Tibial nerve (tissue), 4 donors: ENCODE results near the gene GNG7. TPM values are rescaled to one million over a fixed set of nuclear protein-coding genes. Genes with fewer than 3 reads are reported as not detected.
"Not testable (repeated sequence)": the region's sequence is repeated elsewhere in the genome, so short reads cannot be mapped to it uniquely, and the experiment has no call there.

Experiments used
- DNase-seq, 2 donors: peaks; one replicate each; pipeline ENCODE4 v3.0.0-alpha.2; 2019; ENCODE audit warnings: low spot score in 2 of 2
- H3K27ac ChIP-seq, 4 donors: fragments of 200-600 bp; sonication (generic) in 3 of 4; one replicate each; pipeline ENCODE4 v1.5.1; 2017 to 2019; ENCODE audit warnings: mild to moderate bottlenecking in 1 of 4
- H3K27me3 ChIP-seq, 2 donors: fragments of 200-600 bp; sonication (generic) in 1 of 2; one replicate each; pipeline versions ENCODE4 v1.5.1 to v1.6.0; 2017 to 2019
- H3K36me3 ChIP-seq, 3 donors: fragments of 200-600 bp; sonication (generic); one replicate each; pipeline ENCODE4 v1.5.1; 2018 to 2019
- H3K4me1 ChIP-seq, 4 donors: fragments of 200-600 bp; sonication (generic) in 3 of 4; one replicate each; pipeline ENCODE4 v1.5.1; 2017 to 2019
- H3K4me3 ChIP-seq, 4 donors: fragments of 200-600 bp; sonication (generic) in 3 of 4; one replicate each; pipeline ENCODE4 v1.5.1; 2017 to 2019; ENCODE audit warnings: mild to moderate bottlenecking in 1 of 4, moderate library complexity in 1 of 4
- H3K9me3 ChIP-seq, 4 donors: fragments of 200-600 bp; sonication (generic) in 3 of 4; one replicate each; pipeline ENCODE4 v1.5.1; 2017 to 2019
- CTCF ChIP-seq, 5 experiments: fragments of 200-600 bp in 3 of 5; fragments of 450-650 bp in 2 of 5; sonication (generic) in 3 of 5; IDR thresholded peaks; one replicate each; pipeline ENCODE4 v1.5.1; 2016 to 2019; ENCODE audit warnings: antibody characterized with exemption in 5 of 5, mild to moderate bottlenecking in 3 of 5, moderate library complexity in 2 of 5
- EP300 ChIP-seq, 2 donors: sonication (generic); formaldehyde crosslinking; IDR thresholded peaks; one replicate each; pipeline ENCODE4 v1.6.1; 2017; ENCODE audit warnings: antibody characterized with exemption in 2 of 2, mild to moderate bottlenecking in 1 of 2
- POLR2A ChIP-seq, 2 donors: fragments of 450-650 bp; IDR thresholded peaks; one replicate each; pipeline ENCODE4 v1.6.1; 2017; ENCODE audit warnings: antibody characterized with exemption in 2 of 2, mild to moderate bottlenecking in 2 of 2, moderate library complexity in 2 of 2
- WGBS, 2 donors: methylation state at CpG; one replicate each; pipeline ENCODE4 v1.1.5; 2018; 5-methylcytosine and 5-hydroxymethylcytosine counted together
- total RNA-seq, 4 donors: library from RNA; depleted of rRNA; stranded (reverse); fragments of >200 nt; gene quantifications; one replicate each; pipeline ENCODE4 v1.1.0, GENCODE V29; 2016

GNG7 gene
- total RNA-seq, 4 donors from 2014 or later, result 2.6 to 5.3 (median 3.5) TPM

- Histone ChIP-seq H3K4me3 (no peak overlapping the region), H3K36me3 (no peaks in the 10 kb centered on the region), H3K27ac (no peak overlapping the region), H3K4me1 (peaks cover 0 to 21% (median 5%) of the 10 kb centered on the region in 4 donors), H3K9me3 (peaks cover 0 to 3% (median 0%) of the 10 kb centered on the region in 4 donors), H3K27me3 (peaks cover 0 to 7% of the 10 kb centered on the region in 2 donors)
- no peak for TF ChIP-seq EP300 (IDR thresholded peaks at IDR 0.05)
- TF ChIP-seq POLR2A (IDR thresholded peaks at IDR 0.05), result no peak
- no peak for TF ChIP-seq CTCF (IDR thresholded peaks at IDR 0.05)
- WGBS, 2 donors, result 76 to 81% methylated on average over 18 to 20 of the region's 20 CpGs
- no peak for DNase-seq
Measured at GRCh38 chr19:2609389-2610116, 92.9 kb downstream of the GNG7 start.

- not testable (repeated sequence) for H3K36me3 ChIP-seq, DNase-seq, H3K27me3 ChIP-seq, H3K4me3 ChIP-seq, H3K9me3 ChIP-seq, H3K27ac ChIP-seq
- H3K4me1 ChIP-seq, result peaks cover 0 to 20% (median 4%) of the 10 kb centered on the region in 4 donors
- 86 to 90% methylated on average over 7 of the region's 7 CpGs for WGBS, 2 donors
Measured at GRCh38 chr19:2609034-2609388, 93.5 kb downstream of the GNG7 start.

GRCh38 chr19:2608602-2608922 lies 93.9 kb downstream of the GNG7 start:
- H3K9me3 ChIP-seq, result no peaks in the 10 kb centered on the region
- H3K4me1 ChIP-seq, result peaks cover 0 to 20% (median 2%) of the 10 kb centered on the region in 4 donors
- DNase-seq, result no peak
- TF ChIP-seq POLR2A (IDR thresholded peaks at IDR 0.05) (no peak), EP300 (IDR thresholded peaks at IDR 0.05) (no peak), CTCF (IDR thresholded peaks at IDR 0.05) (no peak)
- H3K27ac ChIP-seq, result no peak overlapping the region
- no peaks in the 10 kb centered on the region for H3K27me3 ChIP-seq
- H3K4me3 ChIP-seq, result no peak overlapping the region
- 75 to 85% methylated on average over 4 to 6 of the region's 7 CpGs for WGBS, 2 donors
- H3K36me3 ChIP-seq, result no peaks in the 10 kb centered on the region

GRCh38 chr19:2607712-2608601 lies 94.5 kb downstream of the GNG7 start:
- Histone ChIP-seq H3K27me3 (no peaks in the 10 kb centered on the region), H3K4me3 (no peak overlapping the region), H3K9me3 (no peaks in the 10 kb centered on the region), H3K36me3 (no peaks in the 10 kb centered on the region), H3K4me1 (peaks cover 0 to 24% (median 2%) of the 10 kb centered on the region in 4 donors), H3K27ac (no peak overlapping the region)
- no peak for DNase-seq
- WGBS, 2 donors, result 73 to 74% methylated on average over 47 of the region's 47 CpGs
- TF ChIP-seq POLR2A (IDR thresholded peaks at IDR 0.05), result no peak
- TF ChIP-seq EP300 (IDR thresholded peaks at IDR 0.05), result no peak
- TF ChIP-seq CTCF (IDR thresholded peaks at IDR 0.05), result no peak

- not testable (repeated sequence) for H3K9me3 ChIP-seq, H3K27ac ChIP-seq, H3K27me3 ChIP-seq, H3K4me3 ChIP-seq, DNase-seq, H3K36me3 ChIP-seq
- WGBS, 2 donors, result 85 to 90% methylated on average over 9 of the region's 9 CpGs
- H3K4me1 ChIP-seq, result peaks cover 0 to 34% (median 2%) of the 10 kb centered on the region in 4 donors
Measured at GRCh38 chr19:2606774-2607173, 95.7 kb downstream of the GNG7 start.

GRCh38 chr19:2605889-2606288 lies 96.6 kb downstream of the GNG7 start:
- 72 to 83% methylated on average over 9 of the region's 9 CpGs for WGBS, 2 donors
- H3K27me3 ChIP-seq, H3K4me3 ChIP-seq, DNase-seq, H3K27ac ChIP-seq, H3K9me3 ChIP-seq, H3K36me3 ChIP-seq: not testable (repeated sequence)
- peaks cover 0 to 29% (median 0%) of the 10 kb centered on the region in 4 donors for H3K4me1 ChIP-seq
